Gastrocnemius medialis (tissue), 4 donors: Measurements from ENCODE around the gene ITIH2.

Experiments
- POLR2A ChIP-seq, 2 donors: fragments of 450-650 bp; IDR thresholded peaks; one replicate each; pipeline ENCODE4 v1.6.1; 2017; ENCODE audit warnings: antibody characterized with exemption in 2 of 2, mild to moderate bottlenecking in 2 of 2, moderate library complexity in 2 of 2
- TF ChIP-seq, protein P1 (sequence below), 5 experiments: fragments of 450-650 bp in 3 of 5; fragments of 200-600 bp in 2 of 5; sonication (generic) in 2 of 5; IDR thresholded peaks in 4 of 5; conservative IDR thresholded peaks in 1 of 5; 1 replicate in 4 of 5; 2 replicates in 1 of 5; pipeline ENCODE4 v1.5.1; 2016 to 2019; ENCODE audit warnings: antibody characterized with exemption in 5 of 5, mild to moderate bottlenecking in 3 of 5, moderate library complexity in 3 of 5

GRCh38 chr10:7752251-7752650, 49.1 kb downstream of the ITIH2 start:
- TF ChIP-seq, protein P1, sequence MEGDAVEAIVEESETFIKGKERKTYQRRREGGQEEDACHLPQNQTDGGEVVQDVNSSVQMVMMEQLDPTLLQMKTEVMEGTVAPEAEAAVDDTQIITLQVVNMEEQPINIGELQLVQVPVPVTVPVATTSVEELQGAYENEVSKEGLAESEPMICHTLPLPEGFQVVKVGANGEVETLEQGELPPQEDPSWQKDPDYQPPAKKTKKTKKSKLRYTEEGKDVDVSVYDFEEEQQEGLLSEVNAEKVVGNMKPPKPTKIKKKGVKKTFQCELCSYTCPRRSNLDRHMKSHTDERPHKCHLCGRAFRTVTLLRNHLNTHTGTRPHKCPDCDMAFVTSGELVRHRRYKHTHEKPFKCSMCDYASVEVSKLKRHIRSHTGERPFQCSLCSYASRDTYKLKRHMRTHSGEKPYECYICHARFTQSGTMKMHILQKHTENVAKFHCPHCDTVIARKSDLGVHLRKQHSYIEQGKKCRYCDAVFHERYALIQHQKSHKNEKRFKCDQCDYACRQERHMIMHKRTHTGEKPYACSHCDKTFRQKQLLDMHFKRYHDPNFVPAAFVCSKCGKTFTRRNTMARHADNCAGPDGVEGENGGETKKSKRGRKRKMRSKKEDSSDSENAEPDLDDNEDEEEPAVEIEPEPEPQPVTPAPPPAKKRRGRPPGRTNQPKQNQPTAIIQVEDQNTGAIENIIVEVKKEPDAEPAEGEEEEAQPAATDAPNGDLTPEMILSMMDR (IDR thresholded peaks at IDR 0.05 in 4 of 5, conservative IDR thresholded peaks at IDR 0.05 in 1 of 5): no peak
- TF ChIP-seq POLR2A (IDR thresholded peaks at IDR 0.05): no peak
